Stimulated activated CD4-positive, alpha-beta T cell treated with anti-CD3 and anti-CD28 coated beads, Interleukin-2, amount 100 ng/mL, for 24 hours (primary cell): Measurements from ENCODE around the gene PTPRM.

ENCODE experiments used
- DNase-seq, 2 donors: peaks; one replicate each; pipeline ENCODE4 v3.0.0-alpha.2; 2020

Gene PTPRM

GRCh38 chr18:7630731-7631442 lies 63.8 kb downstream of the PTPRM start:
- no peak for DNase-seq

- no peak for DNase-seq
Observed at GRCh38 chr18:7632152-7633098, 65.3 kb downstream of the PTPRM start.

- no peak for DNase-seq
Observed at GRCh38 chr18:7633171-7633570, 66.1 kb downstream of the PTPRM start.

GRCh38 chr18:7635948-7636347 lies 68.8 kb downstream of the PTPRM start:
- no peak for DNase-seq

GRCh38 chr18:7637269-7637668 lies 70.2 kb downstream of the PTPRM start:
- no peak for DNase-seq

- no peak for DNase-seq
Observed at GRCh38 chr18:7638321-7638720, 71.2 kb downstream of the PTPRM start.

GRCh38 chr18:7641813-7642212 lies 74.7 kb downstream of the PTPRM start:
- no peak for DNase-seq

GRCh38 chr18:7642331-7642890 lies 75.3 kb downstream of the PTPRM start:
- DNase-seq, result no peak

- no peak for DNase-seq
Observed at GRCh38 chr18:7645756-7646155, 78.6 kb downstream of the PTPRM start.

GRCh38 chr18:7646174-7646886 lies 79.2 kb downstream of the PTPRM start:
- DNase-seq, result no peak

- DNase-seq, result no peak
Observed at GRCh38 chr18:7647500-7647899, 80.4 kb downstream of the PTPRM start.

- DNase-seq, result no peak
Observed at GRCh38 chr18:7657050-7657449, 89.9 kb downstream of the PTPRM start.

GRCh38 chr18:7657937-7658336 lies 90.8 kb downstream of the PTPRM start:
- no peak for DNase-seq

GRCh38 chr18:7658701-7659100 lies 91.6 kb downstream of the PTPRM start:
- DNase-seq, result no peak

GRCh38 chr18:7661207-7661606 lies 94.1 kb downstream of the PTPRM start:
- DNase-seq, result no peak

- DNase-seq, result no peak
Observed at GRCh38 chr18:7662866-7663265, 95.8 kb downstream of the PTPRM start.

- DNase-seq, result no peak
Observed at GRCh38 chr18:7663366-7664312, 96.5 kb downstream of the PTPRM start.

GRCh38 chr18:7666195-7666776 lies 99.2 kb downstream of the PTPRM start:
- no peak for DNase-seq

GRCh38 chr18:7668392-7668791 lies 101.3 kb downstream of the PTPRM start:
- DNase-seq, result no peak

GRCh38 chr18:7669361-7669760 lies 102.2 kb downstream of the PTPRM start:
- no peak for DNase-seq

- no peak for DNase-seq
Observed at GRCh38 chr18:7671105-7671504, 104.0 kb downstream of the PTPRM start.
